Measurements from ENCODE around the gene TBC1D17. TPM values are rescaled to one million over a fixed set of nuclear protein-coding genes. Genes with fewer than 3 reads are reported as not detected.

The TBC1D17 gene
- total RNA-seq, 1 donor from 2014 or later: 7.3 TPM

DNA sequence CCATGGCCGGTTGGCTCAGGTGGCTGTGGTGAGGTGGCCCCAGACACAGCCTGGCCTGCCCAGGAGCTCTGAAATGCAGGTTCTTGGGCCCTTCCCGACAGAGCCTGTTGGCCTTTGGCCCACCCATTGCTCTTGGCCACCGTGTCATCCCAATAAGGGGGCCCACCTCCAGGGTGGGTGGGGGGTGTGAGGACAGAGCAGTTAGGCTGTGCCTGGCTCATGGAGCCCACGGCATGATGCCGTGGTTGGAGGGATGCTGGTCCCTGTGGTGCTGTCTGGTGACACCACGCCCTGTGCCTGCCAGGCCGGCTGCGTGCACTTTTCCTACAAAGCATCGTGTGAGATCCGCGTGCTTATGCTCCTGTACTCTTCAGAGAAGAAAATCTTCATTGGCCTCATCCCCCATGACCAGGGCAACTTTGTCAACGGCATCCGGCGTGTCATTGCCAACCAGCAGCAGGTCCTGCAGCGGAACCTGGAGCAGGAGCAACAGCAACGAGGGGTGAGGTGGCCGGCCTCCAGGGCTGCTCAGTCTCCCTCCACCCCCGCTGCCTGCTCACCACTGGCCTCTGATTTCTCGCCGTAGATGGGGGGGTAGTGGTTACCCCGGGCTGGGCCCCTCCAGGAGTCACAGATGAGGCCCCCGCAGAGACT lies 17.7 kb upstream of the TBC1D17 start:
- H3K4me1 ChIP-seq (ENCODE audit: control insufficient read depth in 3 of 3, insufficient read depth in 3 of 3, low read length in 3 of 3): peaks cover under 1 to 13% (median 1%) of the 10 kb centered on the region in 3 donors
- no peak overlapping the region for H3K27ac ChIP-seq (ENCODE audit: low read depth, low read length)
- H3K36me3 ChIP-seq (ENCODE audit: control insufficient read depth in 3 of 3, insufficient read depth in 3 of 3, low read length in 3 of 3): peaks cover 53 to 69% (median 68%) of the 10 kb centered on the region in 3 donors
- H3K9me3 ChIP-seq (ENCODE audit: control insufficient read depth in 3 of 3, low read length in 3 of 3): no peaks in the 10 kb centered on the region
- H3K4me3 ChIP-seq (ENCODE audit: low read length in 3 of 3): no peak overlapping the region
- no peak overlapping the region for H3K9ac ChIP-seq (ENCODE audit: low read depth in 1 of 3, low read length in 3 of 3)
- no peaks in the 10 kb centered on the region for H3K27me3 ChIP-seq (ENCODE audit: control insufficient read depth in 3 of 3, insufficient read depth in 3 of 3, low read length in 3 of 3)

GRCh38 chr19:49860336-49861102 lies 17.0 kb upstream of the TBC1D17 start:
- Histone ChIP-seq H3K9ac (ENCODE audit: low read depth in 1 of 3, low read length in 3 of 3) (no peak overlapping the region), H3K27ac (ENCODE audit: low read depth, low read length) (no peak overlapping the region), H3K36me3 (ENCODE audit: control insufficient read depth in 3 of 3, insufficient read depth in 3 of 3, low read length in 3 of 3) (peaks cover 45 to 62% (median 62%) of the 10 kb centered on the region in 3 donors), H3K9me3 (ENCODE audit: control insufficient read depth in 3 of 3, low read length in 3 of 3) (no peaks in the 10 kb centered on the region), H3K27me3 (ENCODE audit: control insufficient read depth in 3 of 3, insufficient read depth in 3 of 3, low read length in 3 of 3) (no peaks in the 10 kb centered on the region), H3K4me1 (ENCODE audit: control insufficient read depth in 3 of 3, insufficient read depth in 3 of 3, low read length in 3 of 3) (peaks cover 2 to 20% (median 7%) of the 10 kb centered on the region in 3 donors), H3K4me3 (ENCODE audit: low read length in 3 of 3) (no peak overlapping the region)

DNA sequence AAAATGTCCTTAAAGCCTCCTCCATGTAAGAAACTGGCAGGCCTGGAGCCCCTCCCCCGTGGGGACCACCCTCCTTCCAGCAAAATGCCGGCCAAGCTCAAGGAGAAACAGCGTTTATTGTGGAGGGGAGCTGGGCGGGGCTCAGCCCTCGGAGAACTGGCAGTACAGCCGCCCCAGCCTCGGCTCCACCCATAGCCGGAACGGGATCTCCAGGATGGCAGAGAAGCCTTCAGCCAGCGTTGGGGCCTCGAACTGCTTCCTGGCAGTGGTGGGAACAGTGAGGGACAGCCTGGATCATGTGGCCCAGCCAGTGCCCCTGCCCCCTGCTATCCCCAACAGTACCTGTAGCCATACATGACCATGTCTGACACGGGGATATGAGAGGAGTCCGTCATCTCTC lies 16.4 kb upstream of the TBC1D17 start:
- peaks cover 6 to 25% (median 11%) of the 10 kb centered on the region in 3 donors for H3K4me1 ChIP-seq (ENCODE audit: control insufficient read depth in 3 of 3, insufficient read depth in 3 of 3, low read length in 3 of 3)
- H3K9me3 ChIP-seq (ENCODE audit: control insufficient read depth in 3 of 3, low read length in 3 of 3): no peaks in the 10 kb centered on the region
- no peak overlapping the region for H3K9ac ChIP-seq (ENCODE audit: low read depth in 1 of 3, low read length in 3 of 3)
- no peak overlapping the region for H3K27ac ChIP-seq (ENCODE audit: low read depth, low read length)
- H3K27me3 ChIP-seq (ENCODE audit: control insufficient read depth in 3 of 3, insufficient read depth in 3 of 3, low read length in 3 of 3): no peaks in the 10 kb centered on the region
- H3K4me3 ChIP-seq (ENCODE audit: low read length in 3 of 3): no peak overlapping the region
- H3K36me3 ChIP-seq (ENCODE audit: control insufficient read depth in 3 of 3, insufficient read depth in 3 of 3, low read length in 3 of 3): peaks cover 40 to 58% (median 56%) of the 10 kb centered on the region in 3 donors

GRCh38 chr19:49861541-49862378 lies 15.7 kb upstream of the TBC1D17 start:
- Histone ChIP-seq H3K36me3 (ENCODE audit: control insufficient read depth in 3 of 3, insufficient read depth in 3 of 3, low read length in 3 of 3) (peaks cover 35 to 55% (median 51%) of the 10 kb centered on the region in 3 donors), H3K27ac (ENCODE audit: low read depth, low read length) (no peak overlapping the region), H3K4me1 (ENCODE audit: control insufficient read depth in 3 of 3, insufficient read depth in 3 of 3, low read length in 3 of 3) (peaks cover 13 to 32% (median 18%) of the 10 kb centered on the region in 3 donors), H3K27me3 (ENCODE audit: control insufficient read depth in 3 of 3, insufficient read depth in 3 of 3, low read length in 3 of 3) (no peaks in the 10 kb centered on the region), H3K9ac (ENCODE audit: low read depth in 1 of 3, low read length in 3 of 3) (no peak overlapping the region), H3K9me3 (ENCODE audit: control insufficient read depth in 3 of 3, low read length in 3 of 3) (no peaks in the 10 kb centered on the region), H3K4me3 (ENCODE audit: low read length in 3 of 3) (no peak overlapping the region)

DNA sequence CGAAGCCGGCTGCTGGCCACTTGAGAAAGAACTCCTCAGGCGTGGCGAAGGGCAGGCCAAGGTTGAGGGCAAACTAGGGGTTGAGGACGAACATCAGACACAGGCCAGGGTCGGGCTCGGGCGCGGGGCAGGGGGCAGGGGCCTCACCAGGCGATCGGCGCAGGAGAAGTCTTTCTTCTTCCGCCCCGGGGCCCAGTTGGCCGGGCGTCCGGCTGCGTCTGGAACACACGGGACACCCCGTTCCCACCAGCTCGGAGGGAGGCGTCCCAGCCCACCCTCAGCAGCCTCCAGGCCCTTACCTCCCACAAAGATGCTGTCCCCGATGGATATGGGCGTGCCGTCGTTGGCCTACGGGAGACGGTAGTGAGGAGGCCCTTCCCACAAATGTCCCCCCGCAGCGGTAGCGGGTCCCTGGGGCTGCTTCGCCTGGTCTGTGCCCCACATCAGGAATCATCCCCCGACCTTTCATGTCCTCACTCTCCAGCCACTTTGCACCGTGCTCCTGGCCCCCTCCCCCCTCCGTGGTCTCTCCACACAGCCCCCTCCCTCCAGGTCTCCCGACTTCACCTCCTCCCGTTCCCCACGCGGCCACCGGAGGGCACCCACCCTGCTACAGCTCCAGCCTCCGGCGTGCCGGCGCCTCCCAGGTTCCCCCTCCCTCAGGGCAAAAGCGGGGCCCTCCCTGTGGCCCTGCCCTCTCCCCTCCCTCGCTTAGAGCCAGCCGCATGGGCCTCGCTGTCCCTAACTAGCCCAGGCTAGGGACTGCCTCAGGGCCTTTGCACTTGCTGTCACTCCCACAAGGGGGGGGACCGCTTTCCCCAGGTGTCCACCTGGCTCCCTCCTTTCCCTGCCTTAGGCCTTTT lies 14.9 kb upstream of the TBC1D17 start:
- peaks cover 15 to 39% (median 22%) of the 10 kb centered on the region in 3 donors for H3K4me1 ChIP-seq (ENCODE audit: control insufficient read depth in 3 of 3, insufficient read depth in 3 of 3, low read length in 3 of 3)

DNA sequence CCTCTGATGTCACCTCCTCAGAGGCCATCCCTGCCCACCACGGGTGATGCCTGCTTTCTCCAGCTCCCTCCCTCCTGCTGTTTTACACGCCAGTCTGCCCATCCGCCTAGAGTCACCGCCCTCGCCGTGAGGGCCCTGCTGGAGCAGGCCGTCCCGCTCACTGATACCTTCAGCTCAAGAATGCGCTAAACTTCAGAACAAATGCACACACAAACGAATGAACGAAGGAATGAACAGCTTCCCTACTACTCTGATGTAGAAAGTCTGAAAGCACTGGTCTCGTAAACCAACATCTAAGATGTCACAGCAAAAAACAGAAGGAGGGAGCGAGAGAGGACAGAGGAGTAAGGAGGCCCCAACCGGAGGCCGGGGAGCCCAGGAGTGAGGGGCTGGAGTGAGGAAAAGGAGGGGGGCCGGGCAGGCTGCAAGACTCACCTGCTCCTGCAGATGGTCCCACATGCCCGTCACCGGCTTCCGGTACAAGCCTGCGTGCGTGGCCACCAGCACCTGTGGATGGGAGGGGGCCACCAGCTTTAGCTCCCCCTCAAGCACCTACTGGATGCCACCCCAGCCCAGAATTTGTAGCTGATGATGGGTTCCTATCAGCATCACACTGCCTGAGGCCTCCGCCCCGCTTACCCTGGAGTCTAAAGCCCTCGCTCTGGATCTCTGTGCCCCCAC lies 14.1 kb upstream of the TBC1D17 start:
- peaks cover 24 to 41% (median 36%) of the 10 kb centered on the region in 3 donors for H3K36me3 ChIP-seq (ENCODE audit: control insufficient read depth in 3 of 3, insufficient read depth in 3 of 3, low read length in 3 of 3)
- no peak overlapping the region for H3K27ac ChIP-seq (ENCODE audit: low read depth, low read length)
- H3K4me3 ChIP-seq (ENCODE audit: low read length in 3 of 3): no peak overlapping the region
- H3K4me1 ChIP-seq (ENCODE audit: control insufficient read depth in 3 of 3, insufficient read depth in 3 of 3, low read length in 3 of 3): peaks cover 21 to 47% (median 28%) of the 10 kb centered on the region in 3 donors
- H3K9ac ChIP-seq (ENCODE audit: low read depth in 1 of 3, low read length in 3 of 3): peak overlapping the region in 1 of 3 donors; percentile 8
- H3K9me3 ChIP-seq (ENCODE audit: control insufficient read depth in 3 of 3, low read length in 3 of 3): no peaks in the 10 kb centered on the region
- H3K27me3 ChIP-seq (ENCODE audit: control insufficient read depth in 3 of 3, insufficient read depth in 3 of 3, low read length in 3 of 3): no peaks in the 10 kb centered on the region

More for the DNA sequence above, 14.9 kb upstream of the TBC1D17 start:
- no peak overlapping the region for H3K9ac ChIP-seq (ENCODE audit: low read depth in 1 of 3, low read length in 3 of 3)
- no peak overlapping the region for H3K4me3 ChIP-seq (ENCODE audit: low read length in 3 of 3)
- H3K9me3 ChIP-seq (ENCODE audit: control insufficient read depth in 3 of 3, low read length in 3 of 3): no peaks in the 10 kb centered on the region
- no peaks in the 10 kb centered on the region for H3K27me3 ChIP-seq (ENCODE audit: control insufficient read depth in 3 of 3, insufficient read depth in 3 of 3, low read length in 3 of 3)
- peaks cover 27 to 46% (median 43%) of the 10 kb centered on the region in 3 donors for H3K36me3 ChIP-seq (ENCODE audit: control insufficient read depth in 3 of 3, insufficient read depth in 3 of 3, low read length in 3 of 3)
- H3K27ac ChIP-seq (ENCODE audit: low read depth, low read length): no peak overlapping the region

DNA sequence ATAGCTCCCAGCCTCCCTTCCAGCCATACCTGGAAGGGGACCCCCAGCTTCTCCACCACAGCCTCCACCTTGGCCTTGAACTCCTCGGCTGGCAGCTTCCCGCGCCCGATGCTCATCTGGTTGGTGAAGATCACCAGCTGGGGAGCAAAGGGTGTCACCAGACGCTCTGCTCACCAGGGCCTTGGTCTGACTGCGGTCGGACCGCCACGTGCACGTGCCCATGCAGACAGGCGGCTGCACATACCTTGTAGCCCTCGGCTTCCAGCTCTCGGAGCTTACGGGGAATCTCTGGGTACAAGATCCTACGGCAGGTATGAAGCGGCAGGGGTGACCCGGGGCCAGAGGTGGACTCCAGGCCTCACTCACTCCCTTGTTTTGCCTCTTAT lies 13.6 kb upstream of the TBC1D17 start:
- Histone ChIP-seq H3K9me3 (ENCODE audit: control insufficient read depth in 3 of 3, low read length in 3 of 3) (no peaks in the 10 kb centered on the region), H3K4me3 (ENCODE audit: low read length in 3 of 3) (no peak overlapping the region), H3K9ac (ENCODE audit: low read depth in 1 of 3, low read length in 3 of 3) (no peak overlapping the region), H3K36me3 (ENCODE audit: control insufficient read depth in 3 of 3, insufficient read depth in 3 of 3, low read length in 3 of 3) (peaks cover 24 to 36% (median 32%) of the 10 kb centered on the region in 3 donors), H3K27ac (ENCODE audit: low read depth, low read length) (no peak overlapping the region), H3K27me3 (ENCODE audit: control insufficient read depth in 3 of 3, insufficient read depth in 3 of 3, low read length in 3 of 3) (no peaks in the 10 kb centered on the region), H3K4me1 (ENCODE audit: control insufficient read depth in 3 of 3, insufficient read depth in 3 of 3, low read length in 3 of 3) (peaks cover 25 to 48% (median 31%) of the 10 kb centered on the region in 3 donors)

GRCh38 chr19:49864890-49865289 lies 12.6 kb upstream of the TBC1D17 start:
- Histone ChIP-seq H3K27me3 (ENCODE audit: control insufficient read depth in 3 of 3, insufficient read depth in 3 of 3, low read length in 3 of 3) (no peaks in the 10 kb centered on the region), H3K4me1 (ENCODE audit: control insufficient read depth in 3 of 3, insufficient read depth in 3 of 3, low read length in 3 of 3) (peaks cover 29 to 55% (median 35%) of the 10 kb centered on the region in 3 donors), H3K36me3 (ENCODE audit: control insufficient read depth in 3 of 3, insufficient read depth in 3 of 3, low read length in 3 of 3) (peaks cover 18 to 32% (median 28%) of the 10 kb centered on the region in 3 donors), H3K27ac (ENCODE audit: low read depth, low read length) (no peak overlapping the region), H3K9me3 (ENCODE audit: control insufficient read depth in 3 of 3, low read length in 3 of 3) (no peaks in the 10 kb centered on the region), H3K4me3 (ENCODE audit: low read length in 3 of 3) (no peak overlapping the region), H3K9ac (ENCODE audit: low read depth in 1 of 3, low read length in 3 of 3) (no peak overlapping the region)
